GM12873 (cell line): ENCODE results near the gene CYTH4.

ENCODE experiments used
- TF ChIP-seq, protein P1 (sequence below): IDR thresholded peaks from 2 replicates; pipeline ENCODE4 v1.5.1; 2012; ENCODE audit warnings: low read depth, mild to moderate bottlenecking, moderate library complexity, low read length, control low read depth; ENCODE audit not compliant: insufficient read depth; ENCODE audit errors: missing control alignments

Gene CYTH4

DNA sequence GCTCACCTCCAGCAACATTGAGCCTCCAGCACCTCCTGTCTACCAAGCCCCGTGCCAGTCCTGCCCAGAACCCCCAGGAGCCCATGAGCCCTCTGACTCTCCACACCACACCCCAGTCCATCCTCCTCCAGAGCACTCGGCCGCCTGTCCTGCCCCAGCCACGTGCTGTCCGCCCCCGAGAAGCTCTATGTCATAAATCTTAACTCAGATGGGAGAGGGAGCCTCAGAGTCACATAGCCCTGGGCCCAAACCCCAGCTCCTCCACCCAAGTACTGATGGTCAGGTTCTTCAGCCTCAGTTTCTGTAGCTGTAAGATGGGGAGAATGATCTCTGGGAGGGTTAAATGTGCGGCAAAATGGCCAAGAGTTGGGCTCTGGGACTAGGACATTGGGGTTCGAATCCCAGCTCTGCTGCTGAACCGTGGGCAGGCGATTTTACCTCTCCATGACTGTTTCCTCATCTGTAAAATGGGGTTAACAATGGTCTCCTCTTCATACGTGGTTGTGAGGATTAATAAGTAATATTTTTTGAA, 27.8 kb downstream of the CYTH4 start:
- TF ChIP-seq, protein P1, sequence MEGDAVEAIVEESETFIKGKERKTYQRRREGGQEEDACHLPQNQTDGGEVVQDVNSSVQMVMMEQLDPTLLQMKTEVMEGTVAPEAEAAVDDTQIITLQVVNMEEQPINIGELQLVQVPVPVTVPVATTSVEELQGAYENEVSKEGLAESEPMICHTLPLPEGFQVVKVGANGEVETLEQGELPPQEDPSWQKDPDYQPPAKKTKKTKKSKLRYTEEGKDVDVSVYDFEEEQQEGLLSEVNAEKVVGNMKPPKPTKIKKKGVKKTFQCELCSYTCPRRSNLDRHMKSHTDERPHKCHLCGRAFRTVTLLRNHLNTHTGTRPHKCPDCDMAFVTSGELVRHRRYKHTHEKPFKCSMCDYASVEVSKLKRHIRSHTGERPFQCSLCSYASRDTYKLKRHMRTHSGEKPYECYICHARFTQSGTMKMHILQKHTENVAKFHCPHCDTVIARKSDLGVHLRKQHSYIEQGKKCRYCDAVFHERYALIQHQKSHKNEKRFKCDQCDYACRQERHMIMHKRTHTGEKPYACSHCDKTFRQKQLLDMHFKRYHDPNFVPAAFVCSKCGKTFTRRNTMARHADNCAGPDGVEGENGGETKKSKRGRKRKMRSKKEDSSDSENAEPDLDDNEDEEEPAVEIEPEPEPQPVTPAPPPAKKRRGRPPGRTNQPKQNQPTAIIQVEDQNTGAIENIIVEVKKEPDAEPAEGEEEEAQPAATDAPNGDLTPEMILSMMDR, result no peak

DNA sequence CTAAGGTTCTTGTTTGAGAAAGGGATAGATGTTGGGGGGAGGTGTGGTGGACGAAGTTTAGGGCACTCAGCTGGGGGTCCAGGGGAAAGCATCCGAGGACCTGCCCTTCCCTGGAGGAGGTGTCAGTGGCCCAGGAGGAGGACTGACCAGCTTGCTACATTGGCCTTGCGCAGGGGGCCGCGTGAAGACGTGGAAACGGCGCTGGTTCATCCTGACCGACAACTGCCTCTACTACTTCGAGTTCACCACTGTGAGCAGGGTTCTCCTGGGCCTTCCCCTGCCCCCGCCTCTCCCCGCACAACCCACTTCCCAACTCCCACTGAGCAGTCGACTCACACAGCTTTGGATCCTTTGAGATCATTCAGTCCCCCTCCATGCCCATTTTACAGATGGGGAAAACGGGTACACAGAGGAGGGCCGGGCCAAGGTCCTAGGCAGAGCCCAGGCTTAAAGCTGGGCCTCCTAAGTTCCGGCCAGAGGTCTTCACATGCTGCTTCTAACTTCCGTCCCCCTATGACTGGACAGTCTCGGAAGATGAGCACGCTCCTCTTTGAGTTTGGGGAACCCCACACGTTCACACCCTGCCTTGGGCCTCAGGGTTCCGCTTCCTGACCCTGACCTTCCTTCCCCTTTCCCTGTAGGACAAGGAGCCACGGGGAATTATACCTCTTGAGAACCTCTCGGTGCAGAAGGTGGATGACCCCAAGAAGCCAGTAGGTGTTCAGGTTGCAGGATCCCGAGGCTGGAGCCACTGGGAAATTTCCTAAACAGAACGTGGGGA, 28.7 kb downstream of the CYTH4 start:
- TF ChIP-seq, protein P1, result no peak

DNA sequence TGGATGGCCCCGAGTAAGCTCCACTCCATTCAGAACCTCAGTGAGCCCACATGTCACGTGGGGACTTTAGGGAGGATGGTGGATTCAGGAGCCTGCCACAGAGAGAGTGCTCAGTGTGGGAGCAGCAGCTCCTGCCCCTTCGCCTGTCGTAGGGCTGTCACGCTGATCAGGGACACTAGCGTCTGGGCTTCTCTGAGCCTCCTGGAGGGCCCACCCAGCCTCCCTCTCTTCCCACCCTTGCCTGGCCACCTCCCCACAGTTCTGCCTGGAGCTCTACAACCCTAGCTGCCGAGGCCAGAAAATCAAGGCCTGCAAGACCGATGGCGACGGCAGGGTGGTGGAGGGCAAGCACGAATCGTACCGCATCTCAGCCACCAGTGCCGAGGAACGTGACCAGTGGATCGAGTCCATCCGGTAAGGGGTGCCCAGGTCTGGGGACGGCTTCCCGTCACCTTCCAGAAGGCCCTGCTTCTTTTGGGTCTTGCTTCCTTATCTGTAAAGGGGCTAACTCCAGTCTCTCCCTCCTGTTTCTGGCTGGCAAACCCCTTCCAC, 29.5 kb downstream of the CYTH4 start:
- TF ChIP-seq, protein P1, result no peak

DNA sequence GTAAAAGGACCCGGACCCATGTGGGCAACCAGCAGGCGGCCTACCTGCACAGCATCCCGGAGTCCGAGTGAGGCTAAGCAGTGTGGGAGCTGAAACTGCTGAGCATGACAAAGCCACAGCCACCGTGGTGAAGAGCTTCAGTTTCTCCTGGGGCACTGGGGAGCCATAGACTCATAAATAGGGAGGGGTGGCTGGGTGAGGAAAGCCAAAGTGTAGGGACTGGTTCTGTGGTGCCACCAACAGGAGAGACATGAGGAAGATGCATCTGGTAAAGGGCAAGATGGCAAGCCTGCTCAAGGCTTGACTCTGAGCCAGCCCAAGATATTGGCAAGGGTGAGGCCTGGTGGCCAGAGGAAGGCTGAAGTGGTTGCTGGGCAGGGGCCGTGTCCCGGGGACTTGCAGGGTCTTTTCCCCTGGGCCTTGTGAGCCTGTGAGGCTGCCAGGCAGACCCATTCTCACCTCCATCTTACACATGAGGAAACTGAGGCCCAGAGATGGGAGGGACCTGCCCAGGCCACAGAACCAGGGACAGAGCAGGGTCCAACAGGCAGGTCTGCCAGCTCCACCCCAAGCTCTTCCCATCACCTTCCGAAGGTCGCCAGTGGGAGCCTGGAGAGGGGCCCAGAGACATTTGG, 30.4 kb downstream of the CYTH4 start:
- TF ChIP-seq, protein P1, result no peak

DNA sequence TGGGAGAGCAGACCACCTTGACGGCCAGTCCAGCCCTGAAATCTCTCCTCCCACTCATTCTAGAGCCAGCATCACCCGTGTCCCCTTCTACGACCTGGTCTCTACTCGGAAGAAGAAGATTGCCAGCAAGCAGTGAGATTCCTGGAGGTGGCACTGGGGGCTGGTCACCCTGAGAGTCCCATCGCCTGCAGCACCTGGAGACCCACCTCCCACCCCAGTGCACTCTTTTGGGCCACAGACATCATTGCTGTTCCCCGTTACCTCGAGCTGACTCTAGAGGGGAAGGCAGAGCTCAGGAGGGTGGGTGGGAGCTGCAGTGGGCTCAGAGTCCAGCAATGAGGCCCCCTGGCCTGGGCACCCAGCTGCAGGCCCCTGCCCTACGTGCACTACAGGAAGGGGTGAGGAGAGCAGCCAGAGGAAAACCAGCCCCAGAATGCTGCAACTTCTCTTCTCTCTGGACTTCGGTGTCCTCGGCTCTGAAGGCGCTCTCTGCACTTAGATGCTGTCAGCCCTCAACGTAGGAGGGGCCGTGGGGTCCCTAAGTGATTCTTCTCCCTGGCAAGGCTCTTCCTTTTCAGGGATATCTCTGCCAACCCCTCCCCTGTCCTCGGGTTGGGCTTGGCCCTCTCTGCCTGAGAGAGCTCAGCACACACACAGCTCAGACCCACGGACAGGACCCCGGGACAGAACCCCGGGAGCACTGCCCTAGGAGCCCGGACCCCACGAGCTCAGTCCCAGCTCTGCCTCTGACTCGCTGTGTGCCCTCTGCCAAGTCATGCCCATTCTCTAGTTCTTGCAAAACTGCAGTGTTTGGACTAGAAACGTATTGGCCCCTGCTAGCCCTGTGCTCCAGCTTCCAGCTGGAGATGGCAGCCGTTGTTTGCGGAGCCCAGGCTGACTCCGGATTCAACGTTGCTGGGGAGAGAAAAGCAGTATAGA, 31.3 kb downstream of the CYTH4 start:
- TF ChIP-seq, protein P1, result no peak

DNA sequence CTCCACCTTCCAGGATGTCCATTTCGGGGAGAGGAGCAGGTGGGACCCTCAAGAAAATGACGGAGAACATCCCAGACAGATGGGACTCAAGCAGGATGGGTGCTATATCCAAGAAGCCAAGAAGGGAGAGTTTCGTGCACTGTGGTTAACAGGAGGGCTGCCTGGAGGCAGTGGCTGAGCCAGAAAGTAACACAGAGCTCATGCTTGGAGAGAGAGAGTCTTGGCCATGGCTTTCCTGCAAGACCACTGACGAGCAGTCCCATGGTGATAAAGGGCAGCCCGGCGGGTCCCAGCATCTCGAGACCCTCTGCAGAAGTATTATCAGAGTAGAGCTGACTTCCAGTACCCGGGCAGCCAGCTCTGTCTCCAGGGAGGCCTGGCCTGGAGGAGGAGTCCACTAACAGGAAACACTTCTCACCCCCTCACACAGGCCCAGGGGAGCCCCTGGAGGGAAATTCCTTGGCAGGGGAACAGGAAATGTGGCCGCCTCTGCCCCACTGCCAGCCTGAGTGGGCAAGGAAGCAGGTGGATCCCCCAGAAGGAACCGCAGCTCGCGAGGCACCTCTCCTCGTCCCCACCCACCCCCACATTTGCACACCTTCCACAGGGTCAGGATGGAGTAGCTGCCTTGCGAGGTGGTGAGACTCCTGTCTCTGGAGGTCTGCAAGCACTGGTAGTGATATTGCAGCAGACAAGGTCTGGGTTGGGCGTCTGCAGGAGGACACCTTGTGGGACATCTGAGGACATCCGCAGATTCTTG, 32.2 kb downstream of the CYTH4 start:
- TF ChIP-seq, protein P1, result peak; percentile 31
